Ishikawa (cell line): ENCODE results near the gene FAM184B.

Experiments used
- EP300 ChIP-seq: IDR thresholded peaks from 2 replicates; pipeline ENCODE4 v1.6.1; 2012; ENCODE audit warnings: borderline replicate concordance
- FOXM1 ChIP-seq: IDR thresholded peaks from 2 replicates; pipeline ENCODE4 v1.6.1; 2012; ENCODE audit warnings: low read depth, borderline replicate concordance
- RAD21 ChIP-seq: IDR thresholded peaks from 2 replicates; pipeline ENCODE4 v1.6.1; 2012; ENCODE audit warnings: low read depth
- TAF1 ChIP-seq: IDR thresholded peaks from 2 replicates; pipeline ENCODE4 v1.6.1; 2012; ENCODE audit warnings: low read depth, mild to moderate bottlenecking
- TCF12 ChIP-seq: IDR thresholded peaks from 2 replicates; pipeline ENCODE4 v1.6.1; 2012; ENCODE audit warnings: low read depth
- YY1 ChIP-seq: IDR thresholded peaks from 2 replicates; pipeline ENCODE4 v1.6.1; 2012; ENCODE audit warnings: low read depth
- ZBTB7A ChIP-seq: IDR thresholded peaks from 2 replicates; pipeline ENCODE4 v1.6.1; 2012; ENCODE audit warnings: low read depth
- TF ChIP-seq, protein P1 (sequence below): IDR thresholded peaks from 2 replicates; pipeline ENCODE4 v1.6.1; 2012
- TF ChIP-seq, protein P2 (sequence below): IDR thresholded peaks from 2 replicates; pipeline ENCODE4 v1.6.1; 2012
- TF ChIP-seq, protein P3 (sequence below): IDR thresholded peaks from 2 replicates; pipeline ENCODE4 v1.6.1; 2012; ENCODE audit warnings: low read depth, mild to moderate bottlenecking

DNA sequence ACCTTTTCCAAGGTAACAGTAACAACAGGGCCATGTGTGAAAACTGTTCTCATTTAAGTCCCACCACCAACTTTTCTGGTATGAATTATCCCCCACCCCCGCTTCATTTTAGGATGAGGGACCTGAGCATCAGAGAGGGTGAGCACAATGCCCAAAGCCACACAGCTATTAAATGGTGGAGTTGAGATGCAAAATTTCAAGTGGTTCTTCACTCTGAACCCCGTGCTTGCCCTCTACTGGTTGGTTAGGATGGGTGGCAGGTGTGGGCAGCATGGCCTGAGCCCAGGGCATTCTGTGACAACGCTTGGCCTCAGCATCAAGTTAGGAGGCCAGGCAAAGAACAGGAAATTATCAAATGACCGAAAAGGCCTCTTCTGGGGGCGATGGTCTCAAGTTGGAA lies 133.5 kb downstream of the FAM184B start:
- TF ChIP-seq TCF12 (no peak), ZBTB7A (no peak), FOXM1 (no peak), RAD21 (no peak), EP300 (no peak), TAF1 (no peak), YY1 (no peak)
- TF ChIP-seq, protein P1, sequence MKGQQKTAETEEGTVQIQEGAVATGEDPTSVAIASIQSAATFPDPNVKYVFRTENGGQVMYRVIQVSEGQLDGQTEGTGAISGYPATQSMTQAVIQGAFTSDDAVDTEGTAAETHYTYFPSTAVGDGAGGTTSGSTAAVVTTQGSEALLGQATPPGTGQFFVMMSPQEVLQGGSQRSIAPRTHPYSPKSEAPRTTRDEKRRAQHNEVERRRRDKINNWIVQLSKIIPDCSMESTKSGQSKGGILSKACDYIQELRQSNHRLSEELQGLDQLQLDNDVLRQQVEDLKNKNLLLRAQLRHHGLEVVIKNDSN, result no peak
- TF ChIP-seq, protein P2, sequence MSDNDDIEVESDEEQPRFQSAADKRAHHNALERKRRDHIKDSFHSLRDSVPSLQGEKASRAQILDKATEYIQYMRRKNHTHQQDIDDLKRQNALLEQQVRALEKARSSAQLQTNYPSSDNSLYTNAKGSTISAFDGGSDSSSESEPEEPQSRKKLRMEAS, result no peak
- TF ChIP-seq, protein P3, sequence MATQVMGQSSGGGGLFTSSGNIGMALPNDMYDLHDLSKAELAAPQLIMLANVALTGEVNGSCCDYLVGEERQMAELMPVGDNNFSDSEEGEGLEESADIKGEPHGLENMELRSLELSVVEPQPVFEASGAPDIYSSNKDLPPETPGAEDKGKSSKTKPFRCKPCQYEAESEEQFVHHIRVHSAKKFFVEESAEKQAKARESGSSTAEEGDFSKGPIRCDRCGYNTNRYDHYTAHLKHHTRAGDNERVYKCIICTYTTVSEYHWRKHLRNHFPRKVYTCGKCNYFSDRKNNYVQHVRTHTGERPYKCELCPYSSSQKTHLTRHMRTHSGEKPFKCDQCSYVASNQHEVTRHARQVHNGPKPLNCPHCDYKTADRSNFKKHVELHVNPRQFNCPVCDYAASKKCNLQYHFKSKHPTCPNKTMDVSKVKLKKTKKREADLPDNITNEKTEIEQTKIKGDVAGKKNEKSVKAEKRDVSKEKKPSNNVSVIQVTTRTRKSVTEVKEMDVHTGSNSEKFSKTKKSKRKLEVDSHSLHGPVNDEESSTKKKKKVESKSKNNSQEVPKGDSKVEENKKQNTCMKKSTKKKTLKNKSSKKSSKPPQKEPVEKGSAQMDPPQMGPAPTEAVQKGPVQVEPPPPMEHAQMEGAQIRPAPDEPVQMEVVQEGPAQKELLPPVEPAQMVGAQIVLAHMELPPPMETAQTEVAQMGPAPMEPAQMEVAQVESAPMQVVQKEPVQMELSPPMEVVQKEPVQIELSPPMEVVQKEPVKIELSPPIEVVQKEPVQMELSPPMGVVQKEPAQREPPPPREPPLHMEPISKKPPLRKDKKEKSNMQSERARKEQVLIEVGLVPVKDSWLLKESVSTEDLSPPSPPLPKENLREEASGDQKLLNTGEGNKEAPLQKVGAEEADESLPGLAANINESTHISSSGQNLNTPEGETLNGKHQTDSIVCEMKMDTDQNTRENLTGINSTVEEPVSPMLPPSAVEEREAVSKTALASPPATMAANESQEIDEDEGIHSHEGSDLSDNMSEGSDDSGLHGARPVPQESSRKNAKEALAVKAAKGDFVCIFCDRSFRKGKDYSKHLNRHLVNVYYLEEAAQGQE, result no peak
